HFF-Myc (cell line): ENCODE measurements around the gene SH3PXD2A.

Experiments
- DNase-seq: peaks from one replicate; pipeline ENCODE4 v3.0.0-alpha.2; 2011; ENCODE audit warnings: low read depth; ENCODE audit errors: extremely low read depth
- H3K4me3 ChIP-seq: replicated peaks from 2 replicates; pipeline ENCODE4 v1.5.1; 2011; ENCODE audit warnings: low read depth, mild to moderate bottlenecking, control low read depth, low read length
- CTCF ChIP-seq: IDR thresholded peaks from 2 replicates; pipeline ENCODE4 v1.5.1; 2012; ENCODE audit warnings: mild to moderate bottlenecking, low read depth, low read length, control low read depth; ENCODE audit errors: missing control alignments

SH3PXD2A gene

GRCh38 chr10:103766751-103767505 lies 88.4 kb downstream of the SH3PXD2A start:
- TF ChIP-seq CTCF = no peak
- H3K4me3 ChIP-seq = no peak overlapping the region
- no peak for DNase-seq

GRCh38 chr10:103765981-103766380 lies 89.4 kb downstream of the SH3PXD2A start:
- TF ChIP-seq CTCF = no peak
- DNase-seq = no peak
- no peak overlapping the region for H3K4me3 ChIP-seq

GRCh38 chr10:103765168-103765567 lies 90.2 kb downstream of the SH3PXD2A start:
- no peak for DNase-seq
- H3K4me3 ChIP-seq = no peak overlapping the region
- no peak for TF ChIP-seq CTCF

- DNase-seq = no peak
- TF ChIP-seq CTCF = no peak
- no peak overlapping the region for H3K4me3 ChIP-seq
These were observed 90.9 kb downstream of the SH3PXD2A start for GRCh38 chr10:103764296-103765088.

- no peak for TF ChIP-seq CTCF
- no peak for DNase-seq
- no peak overlapping the region for H3K4me3 ChIP-seq
These were observed 91.8 kb downstream of the SH3PXD2A start for GRCh38 chr10:103763374-103764202.

- no peak for TF ChIP-seq CTCF
- H3K4me3 ChIP-seq = no peak overlapping the region
- DNase-seq = no peak
These were observed 92.5 kb downstream of the SH3PXD2A start for GRCh38 chr10:103762916-103763315.
